Sigmoid colon (tissue), 7 donors: ENCODE results near the gene RFX3. TPM values are rescaled to one million over a fixed set of nuclear protein-coding genes. Genes with fewer than 3 reads are reported as not detected.

Source experiments
- DNase-seq: peaks from one replicate; pipeline ENCODE4 v3.0.0-alpha.2; 2019
- H3K27ac ChIP-seq, 4 donors: fragments of 200-600 bp; sonication (generic); one replicate each; pipeline ENCODE4 v1.5.1; 2016 to 2019; ENCODE audit warnings: mild to moderate bottlenecking in 1 of 4
- H3K27me3 ChIP-seq, 3 donors: fragments of 200-600 bp; sonication (generic); one replicate each; pipeline ENCODE4 v1.5.1; 2019; ENCODE audit warnings: mild to moderate bottlenecking in 1 of 3
- H3K36me3 ChIP-seq, 4 donors: fragments of 200-600 bp; sonication (generic); one replicate each; pipeline ENCODE4 v1.5.1; 2016 to 2019
- H3K4me1 ChIP-seq, 4 donors: fragments of 200-600 bp; sonication (generic); one replicate each; pipeline ENCODE4 v1.5.1; 2017 to 2019
- H3K4me3 ChIP-seq, 4 donors: fragments of 200-600 bp; sonication (generic); one replicate each; pipeline ENCODE4 v1.5.1; 2017 to 2019; ENCODE audit warnings: mild to moderate bottlenecking in 2 of 4, moderate library complexity in 1 of 4
- H3K9me3 ChIP-seq, 4 donors: fragments of 200-600 bp in 3 of 4; sonication (generic) in 3 of 4; one replicate each; pipeline versions ENCODE4 v1.5.1 to v1.6.1; 2013 to 2019
- CTCF ChIP-seq, 4 experiments: fragments of 450-650 bp in 3 of 4; fragments of 200-600 bp in 1 of 4; IDR thresholded peaks; one replicate each; pipeline ENCODE4 v1.5.1; 2016 to 2019; ENCODE audit warnings: antibody characterized with exemption in 4 of 4, mild to moderate bottlenecking in 3 of 4, moderate library complexity in 2 of 4
- EP300 ChIP-seq, 4 donors: sonication (generic); formaldehyde crosslinking; IDR thresholded peaks; one replicate each; pipeline ENCODE4 v1.6.1; 2017; ENCODE audit warnings: antibody characterized with exemption in 4 of 4
- POLR2A ChIP-seq, 2 donors: fragments of 450-650 bp; IDR thresholded peaks; one replicate each; pipeline ENCODE4 v1.6.1; 2016; ENCODE audit warnings: antibody characterized with exemption in 2 of 2, mild to moderate bottlenecking in 2 of 2, moderate library complexity in 2 of 2
- POLR2AphosphoS5 ChIP-seq, 4 donors: sonication (generic); formaldehyde crosslinking; IDR thresholded peaks; one replicate each; pipeline ENCODE4 v1.6.1; 2017; ENCODE audit warnings: antibody characterized with exemption in 4 of 4
- WGBS, 2 donors: extraction: QIAGEN DNeasy Blood & Tissue Kit; methylation state at CpG; one replicate each; pipeline ENCODE4 v1.1.7; 2013; 5-methylcytosine and 5-hydroxymethylcytosine counted together
- intact Hi-C: fragments of 100-400 bp; cut with DNase I; formaldehyde crosslinking; loops from one replicate; pipeline ENCODE4 v1.15.1; 2023
- polyA plus RNA-seq, 3 donors: library from polyadenylated mRNA; stranded (reverse); fragments of 200-250 nt; gene quantifications; one replicate each; pipeline ENCODE4 v1.2.3, GENCODE V29; 2013
- total RNA-seq, 4 donors: library from RNA; depleted of rRNA; stranded (reverse); fragments of >200 nt; gene quantifications; one replicate each; pipeline ENCODE4 v1.1.0, GENCODE V29; 2016
- donor health status: healthy with polysubstance abuse.
- donor health status: Bipolar disorder and iron deficiency.
- donor health status: healthy.

Gene RFX3
- total and polyA plus RNA-seq, 7 donors, result 0.69 to 15.0 (median 6.4) TPM

- no peak for TF ChIP-seq POLR2A (IDR thresholded peaks at IDR 0.05)
- no peak for TF ChIP-seq CTCF (IDR thresholded peaks at IDR 0.05)
- TF ChIP-seq EP300 (IDR thresholded peaks at IDR 0.05), result no peak
- no peak for TF ChIP-seq POLR2AphosphoS5 (IDR thresholded peaks at IDR 0.05)
- H3K9me3 ChIP-seq, result no peaks in the 10 kb centered on the region
- intact Hi-C loops, result no loop called here
- H3K27ac ChIP-seq, result no peak overlapping the region
- no peak overlapping the region for H3K4me3 ChIP-seq
- H3K27me3 ChIP-seq, result no peaks in the 10 kb centered on the region
- no peaks in the 10 kb centered on the region for H3K4me1 ChIP-seq
- DNase-seq, result no peak
- peaks cover 0 to 9% (median 0%) of the 10 kb centered on the region in 4 donors for H3K36me3 ChIP-seq
Measured at GRCh38 chr9:3281399-3281798, 244.4 kb downstream of the RFX3 start.

- no peak for DNase-seq
- Histone ChIP-seq H3K27ac (no peak overlapping the region), H3K27me3 (no peaks in the 10 kb centered on the region), H3K4me1 (no peaks in the 10 kb centered on the region), H3K9me3 (no peaks in the 10 kb centered on the region), H3K4me3 (no peak overlapping the region), H3K36me3 (peaks cover 0 to 30% (median 0%) of the 10 kb centered on the region in 4 donors)
- TF ChIP-seq POLR2A (IDR thresholded peaks at IDR 0.05), result no peak
- no peak for TF ChIP-seq CTCF (IDR thresholded peaks at IDR 0.05)
- TF ChIP-seq EP300 (IDR thresholded peaks at IDR 0.05), result no peak
- no peak for TF ChIP-seq POLR2AphosphoS5 (IDR thresholded peaks at IDR 0.05)
- intact Hi-C loops, result no loop called here
- WGBS, 2 donors, result 85 to 95% methylated on average over 2 of the region's 2 CpGs
Measured at GRCh38 chr9:3277200-3277599, 248.6 kb downstream of the RFX3 start.

GRCh38 chr9:3271581-3271980, 254.2 kb downstream of the RFX3 start:
- no peak for DNase-seq
- H3K36me3 ChIP-seq, result peaks cover 0 to 37% (median 0%) of the 10 kb centered on the region in 4 donors
- intact Hi-C loops, result no loop called here
- H3K9me3 ChIP-seq, result no peaks in the 10 kb centered on the region
- H3K27ac ChIP-seq, result no peak overlapping the region
- H3K4me3 ChIP-seq, result no peak overlapping the region
- TF ChIP-seq POLR2A (IDR thresholded peaks at IDR 0.05), result no peak
- no peak for TF ChIP-seq EP300 (IDR thresholded peaks at IDR 0.05)
- TF ChIP-seq POLR2AphosphoS5 (IDR thresholded peaks at IDR 0.05), result no peak
- TF ChIP-seq CTCF (IDR thresholded peaks at IDR 0.05), result no peak
- no peaks in the 10 kb centered on the region for H3K4me1 ChIP-seq
- 95 to 99% methylated on average over 2 of the region's 2 CpGs for WGBS, 2 donors
- no peaks in the 10 kb centered on the region for H3K27me3 ChIP-seq

- Histone ChIP-seq H3K4me3 (no peak overlapping the region), H3K27ac (no peak overlapping the region), H3K36me3 (peaks cover 0 to 32% (median 0%) of the 10 kb centered on the region in 4 donors), H3K4me1 (no peaks in the 10 kb centered on the region), H3K9me3 (no peaks in the 10 kb centered on the region), H3K27me3 (no peaks in the 10 kb centered on the region)
- 96 to 98% methylated on average over 1 of the region's 1 CpG for WGBS, 2 donors
- intact Hi-C loops, result no loop called here
- no peak for DNase-seq
- TF ChIP-seq EP300 (IDR thresholded peaks at IDR 0.05) (no peak), POLR2A (IDR thresholded peaks at IDR 0.05) (no peak), CTCF (IDR thresholded peaks at IDR 0.05) (no peak), POLR2AphosphoS5 (IDR thresholded peaks at IDR 0.05) (no peak)
Measured at GRCh38 chr9:3271157-3271556, 254.6 kb downstream of the RFX3 start.

GRCh38 chr9:3268223-3268622, 257.6 kb downstream of the RFX3 start:
- no peak overlapping the region for H3K4me3 ChIP-seq
- H3K4me1 ChIP-seq, result no peaks in the 10 kb centered on the region
- no peak overlapping the region for H3K27ac ChIP-seq
- no peaks in the 10 kb centered on the region for H3K9me3 ChIP-seq
- intact Hi-C loops, result no loop called here
- H3K36me3 ChIP-seq, result peaks cover 0 to 20% (median 0%) of the 10 kb centered on the region in 4 donors
- no peak for DNase-seq
- TF ChIP-seq CTCF (IDR thresholded peaks at IDR 0.05) (no peak), POLR2A (IDR thresholded peaks at IDR 0.05) (no peak), EP300 (IDR thresholded peaks at IDR 0.05) (no peak), POLR2AphosphoS5 (IDR thresholded peaks at IDR 0.05) (no peak)
- 94 to 96% methylated on average over 1 of the region's 1 CpG for WGBS, 2 donors
- no peaks in the 10 kb centered on the region for H3K27me3 ChIP-seq
